Ovary (tissue), 10 donors: Measurements from ENCODE around the gene MYO3A. TPM values are rescaled to one million over a fixed set of nuclear protein-coding genes. Genes with fewer than 3 reads are reported as not detected.
A peak's percentile ranks its signal among the peaks of the same experiment; 100 is the strongest.

Experiments used
- DNase-seq, 5 donors: peaks; one replicate each; pipeline ENCODE4 v3.0.0-alpha.2; 2019 to 2020
- H3K27ac ChIP-seq, 2 donors: fragments of 200-600 bp; one replicate each; pipeline versions ENCODE4 v1.5.1 to v1.8.0; 2019 to 2022
- H3K27me3 ChIP-seq: fragments of 200-600 bp; one replicate; pipeline ENCODE4 v1.8.0; 2022
- H3K36me3 ChIP-seq: fragments of 200-600 bp; sonication (generic); one replicate; pipeline ENCODE4 v1.5.1; 2019
- H3K4me1 ChIP-seq: one replicate; pipeline ENCODE4 v1.8.1; 2013; ENCODE audit warnings: mild to moderate bottlenecking, moderate library complexity; ENCODE audit not compliant: insufficient read depth
- H3K4me3 ChIP-seq: fragments of 200-600 bp; sonication (generic); one replicate; pipeline ENCODE4 v1.5.1; 2017
- H3K9me3 ChIP-seq, 2 donors: fragments of 200-600 bp in 1 of 2; sonication (generic) in 1 of 2; one replicate each; pipeline versions ENCODE4 v1.5.1 to v1.8.1; 2013 to 2019; ENCODE audit warnings: mild to moderate bottlenecking in 1 of 2, moderate library complexity in 1 of 2
- EP300 ChIP-seq: sonication (generic); formaldehyde crosslinking; IDR thresholded peaks from one replicate; pipeline ENCODE4 v1.6.1; 2017; ENCODE audit warnings: antibody characterized with exemption
- POLR2A ChIP-seq: fragments of 450-650 bp; IDR thresholded peaks from one replicate; pipeline ENCODE4 v1.6.1; 2017; ENCODE audit warnings: antibody characterized with exemption, mild to moderate bottlenecking, moderate library complexity
- WGBS, 3 donors: extraction: QIAGEN DNeasy Blood & Tissue Kit in 1 of 3; methylation state at CpG; one replicate each; pipeline versions ENCODE4 v1.1.5 to v1.1.7; 2013 to 2017; 5-methylcytosine and 5-hydroxymethylcytosine counted together
- intact Hi-C, 4 donors: fragments of 100-400 bp; cut with DNase I; formaldehyde crosslinking; loops; one replicate each; pipeline versions ENCODE4 v1.11.0 to v1.15.1; 2022 to 2023
- long read RNA-seq, 3 donors: library from polyadenylated mRNA in 2 of 3; unstranded in 2 of 3; transcript quantifications; one replicate each; pipeline ENCODE4 v2.0.0 and lab custom pipeline, GENCODE V29; 2021 to 2026
- polyA plus RNA-seq, 2 donors: library from polyadenylated mRNA; stranded (reverse); fragments of 200-250 nt in 1 of 2; fragments of 350-450 nt in 1 of 2; fragmentation: Illumina TruSeq in 1 of 2; extraction: RNeasy Lipid Tissue Mini Kit (QIAGEN cat#74804) in 1 of 2; gene quantifications; one replicate each; pipeline ENCODE4 v1.2.3, GENCODE V29; 2013 to 2014
- total RNA-seq, 7 donors: library from RNA; depleted of rRNA in 2 of 7; stranded (reverse); fragments of >200 nt in 2 of 7; fragmentation: NEBNext Ultra II Directional in 3 of 7; extraction: Animal tissue kit (Norgen Biotek cat#: 25700) in 3 of 7; gene quantifications; one replicate each; pipeline versions ENCODE4 v1.1.0 to v1.2.4, GENCODE V29; 2016 to 2023
- TF ChIP-seq, protein P1 (sequence below), 3 donors: fragments of 450-650 bp in 2 of 3; fragments of 200-600 bp in 1 of 3; IDR thresholded peaks; one replicate each; pipeline versions ENCODE4 v1.5.1 to v1.8.0; 2016 to 2022; ENCODE audit warnings: antibody characterized with exemption in 3 of 3, mild to moderate bottlenecking in 1 of 3
- donor health status: DM: no; HTN: no; CAD: no; lungs with moderate emphysema.
- donor health status: DM: no; HTN: no; CAD: no.
- donor health status: Bipolar disorder and iron deficiency.
- donor health status: DM: yes; HTN: yes; CAD: no.
- donor health status: DM: no; HTN: no; CAD: no.
- donor health status: DM: yes; HTN: yes; CAD: no.

Gene MYO3A, protein sequence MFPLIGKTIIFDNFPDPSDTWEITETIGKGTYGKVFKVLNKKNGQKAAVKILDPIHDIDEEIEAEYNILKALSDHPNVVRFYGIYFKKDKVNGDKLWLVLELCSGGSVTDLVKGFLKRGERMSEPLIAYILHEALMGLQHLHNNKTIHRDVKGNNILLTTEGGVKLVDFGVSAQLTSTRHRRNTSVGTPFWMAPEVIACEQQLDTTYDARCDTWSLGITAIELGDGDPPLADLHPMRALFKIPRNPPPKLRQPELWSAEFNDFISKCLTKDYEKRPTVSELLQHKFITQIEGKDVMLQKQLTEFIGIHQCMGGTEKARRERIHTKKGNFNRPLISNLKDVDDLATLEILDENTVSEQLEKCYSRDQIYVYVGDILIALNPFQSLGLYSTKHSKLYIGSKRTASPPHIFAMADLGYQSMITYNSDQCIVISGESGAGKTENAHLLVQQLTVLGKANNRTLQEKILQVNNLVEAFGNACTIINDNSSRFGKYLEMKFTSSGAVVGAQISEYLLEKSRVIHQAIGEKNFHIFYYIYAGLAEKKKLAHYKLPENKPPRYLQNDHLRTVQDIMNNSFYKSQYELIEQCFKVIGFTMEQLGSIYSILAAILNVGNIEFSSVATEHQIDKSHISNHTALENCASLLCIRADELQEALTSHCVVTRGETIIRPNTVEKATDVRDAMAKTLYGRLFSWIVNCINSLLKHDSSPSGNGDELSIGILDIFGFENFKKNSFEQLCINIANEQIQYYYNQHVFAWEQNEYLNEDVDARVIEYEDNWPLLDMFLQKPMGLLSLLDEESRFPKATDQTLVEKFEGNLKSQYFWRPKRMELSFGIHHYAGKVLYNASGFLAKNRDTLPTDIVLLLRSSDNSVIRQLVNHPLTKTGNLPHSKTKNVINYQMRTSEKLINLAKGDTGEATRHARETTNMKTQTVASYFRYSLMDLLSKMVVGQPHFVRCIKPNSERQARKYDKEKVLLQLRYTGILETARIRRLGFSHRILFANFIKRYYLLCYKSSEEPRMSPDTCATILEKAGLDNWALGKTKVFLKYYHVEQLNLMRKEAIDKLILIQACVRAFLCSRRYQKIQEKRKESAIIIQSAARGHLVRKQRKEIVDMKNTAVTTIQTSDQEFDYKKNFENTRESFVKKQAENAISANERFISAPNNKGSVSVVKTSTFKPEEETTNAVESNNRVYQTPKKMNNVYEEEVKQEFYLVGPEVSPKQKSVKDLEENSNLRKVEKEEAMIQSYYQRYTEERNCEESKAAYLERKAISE (N-terminal part only)
- total RNA-seq (1 to 10 TPM in 1 of 7 donors, under 1 TPM in 2, not detected in 4; 0.07 to 5.4 (median 0.18) TPM), polyA plus RNA-seq (under 1 TPM; 0.02 to 0.15 TPM)
- long read RNA-seq, donor 1: 0 reads
- long read RNA-seq, donor 2, full-length matches to known transcripts: 1 of 1 reads
- long read RNA-seq, donor 2, partial matches to known transcripts: 0 of 1 reads
- long read RNA-seq, donor 2, other reads (novel, unspliced or antisense): 0 of 1 reads
- long read RNA-seq, donor 3: 0 reads

- peaks cover 0 to 8% of the 10 kb centered on the region in 2 donors for H3K9me3 ChIP-seq
- WGBS, 3 donors: 3 to 5% (median 3%) methylated on average over 53 to 73 of the region's 73 CpGs
- intact Hi-C loops: no loop called here
- no peak within 1 kb of the TSS for H3K4me3 ChIP-seq
- no peaks in the 10 kb centered on the region for H3K36me3 ChIP-seq
- H3K27ac ChIP-seq: no peak within 1 kb of the TSS
- TF ChIP-seq, protein P1, sequence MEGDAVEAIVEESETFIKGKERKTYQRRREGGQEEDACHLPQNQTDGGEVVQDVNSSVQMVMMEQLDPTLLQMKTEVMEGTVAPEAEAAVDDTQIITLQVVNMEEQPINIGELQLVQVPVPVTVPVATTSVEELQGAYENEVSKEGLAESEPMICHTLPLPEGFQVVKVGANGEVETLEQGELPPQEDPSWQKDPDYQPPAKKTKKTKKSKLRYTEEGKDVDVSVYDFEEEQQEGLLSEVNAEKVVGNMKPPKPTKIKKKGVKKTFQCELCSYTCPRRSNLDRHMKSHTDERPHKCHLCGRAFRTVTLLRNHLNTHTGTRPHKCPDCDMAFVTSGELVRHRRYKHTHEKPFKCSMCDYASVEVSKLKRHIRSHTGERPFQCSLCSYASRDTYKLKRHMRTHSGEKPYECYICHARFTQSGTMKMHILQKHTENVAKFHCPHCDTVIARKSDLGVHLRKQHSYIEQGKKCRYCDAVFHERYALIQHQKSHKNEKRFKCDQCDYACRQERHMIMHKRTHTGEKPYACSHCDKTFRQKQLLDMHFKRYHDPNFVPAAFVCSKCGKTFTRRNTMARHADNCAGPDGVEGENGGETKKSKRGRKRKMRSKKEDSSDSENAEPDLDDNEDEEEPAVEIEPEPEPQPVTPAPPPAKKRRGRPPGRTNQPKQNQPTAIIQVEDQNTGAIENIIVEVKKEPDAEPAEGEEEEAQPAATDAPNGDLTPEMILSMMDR (IDR thresholded peaks at IDR 0.05): no peak
- DNase-seq: peak in 1 of 5 donors; percentile 35
- H3K27me3 ChIP-seq: no peaks in the 10 kb centered on the region
- H3K4me1 ChIP-seq: no peaks in the 10 kb centered on the region
Measured at GRCh38 chr10:25933653-25934608, at the start of gene MYO3A. MYO3A (plus strand) TSS chr10:25934229; CDS start chr10:25952111, 17,882 bp downstream.

GRCh38 chr10:25888627-25889026 is 45.4 kb upstream of the MYO3A start:
- 22 to 37% (median 25%) methylated on average over 5 of the region's 5 CpGs for whole genome bisulfite sequencing, 3 donors
- Histone ChIP-seq H3K36me3 (no peaks in the 10 kb centered on the region), H3K9me3 (no peaks in the 10 kb centered on the region), H3K27me3 (no peaks in the 10 kb centered on the region), H3K4me3 (no peak overlapping the region), H3K27ac (no peak overlapping the region), H3K4me1 (no peaks in the 10 kb centered on the region)
- TF ChIP-seq EP300 (no peak), POLR2A (no peak)
- TF ChIP-seq, protein P1 (IDR thresholded peaks at IDR 0.05): no peak
- DNase-seq: no peak
- intact Hi-C loops: no loop called here

DNA sequence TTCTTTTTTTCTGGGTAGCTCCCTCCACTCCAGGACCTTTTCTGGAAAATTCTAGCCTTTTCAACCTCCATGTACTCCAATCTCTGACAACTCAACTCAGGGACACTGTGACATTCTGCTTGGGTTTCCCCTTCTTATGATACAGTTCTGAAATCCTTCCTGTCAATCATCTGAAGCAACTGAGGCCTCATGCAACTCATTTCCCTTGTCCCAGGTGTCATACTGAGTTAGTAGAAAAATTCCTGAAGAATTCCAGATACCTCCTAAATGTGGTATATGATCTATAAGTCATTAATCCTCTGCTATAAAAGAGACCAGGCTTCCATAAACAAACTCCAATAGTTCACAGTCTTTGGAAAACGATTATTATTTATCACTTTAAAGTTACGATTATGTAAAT is 43.0 kb upstream of the MYO3A start:
- no peak for TF ChIP-seq EP300
- no peak for TF ChIP-seq POLR2A
- TF ChIP-seq, protein P1 (IDR thresholded peaks at IDR 0.05): no peak
- Histone ChIP-seq H3K27ac (no peak overlapping the region), H3K4me3 (no peak overlapping the region), H3K27me3 (no peaks in the 10 kb centered on the region), H3K36me3 (no peaks in the 10 kb centered on the region), H3K4me1 (no peaks in the 10 kb centered on the region), H3K9me3 (no peaks in the 10 kb centered on the region)
- DNase-seq: no peak
- WGBS, 3 donors: 87 to 94% (median 88%) methylated on average over 2 of the region's 2 CpGs
- intact Hi-C loops: no loop called here
